Activated effector memory CD4-positive, alpha-beta T cell treated with anti-CD3 and anti-CD28 coated beads, Interleukin-2, amount 50 U/mL, for 16 hours (primary cell): ENCODE data around the gene PICALM.
"Not testable (repeated sequence)": the region's sequence is repeated elsewhere in the genome, so short reads cannot be mapped to it uniquely, and the experiment has no call there.

Experiments used
- DNase-seq: peaks from one replicate; pipeline ENCODE4 v3.0.0-alpha.2; 2020

The PICALM gene

GRCh38 chr11:85930879-85931366 is 138.0 kb downstream of the PICALM start:
- no peak for DNase-seq

DNA sequence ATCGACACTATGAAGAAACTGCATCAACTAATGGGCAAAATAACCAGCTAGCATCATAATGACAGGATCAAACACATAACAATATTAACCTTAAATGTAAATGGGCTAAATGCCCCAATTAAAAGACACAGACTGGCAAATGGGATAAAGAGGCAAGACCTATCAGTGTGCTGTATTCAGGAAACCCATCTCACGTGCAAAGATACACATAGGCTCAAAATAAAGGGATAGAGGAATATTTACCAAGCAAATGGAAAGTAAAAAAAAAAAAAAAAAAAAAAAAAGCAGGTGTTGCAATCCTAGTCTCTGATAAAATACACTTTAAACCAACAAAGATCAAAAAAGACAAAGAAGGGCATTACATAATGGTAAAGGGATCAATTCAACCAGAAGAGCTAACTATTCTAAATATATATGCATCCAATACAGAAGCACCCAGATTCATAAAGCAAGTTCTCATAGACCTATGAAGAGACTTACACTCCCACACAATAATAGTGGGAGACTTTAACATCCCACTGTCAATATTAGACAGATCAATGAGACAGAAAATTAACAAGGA is 142.2 kb downstream of the PICALM start:
- not testable (repeated sequence) for DNase-seq

- DNase-seq, result no peak
These were observed 145.4 kb downstream of the PICALM start for GRCh38 chr11:85923455-85923854.

- no peak for DNase-seq
These were observed 146.5 kb downstream of the PICALM start for GRCh38 chr11:85922367-85922766.

GRCh38 chr11:85918910-85919794 is 149.7 kb downstream of the PICALM start:
- DNase-seq, result no peak

DNA sequence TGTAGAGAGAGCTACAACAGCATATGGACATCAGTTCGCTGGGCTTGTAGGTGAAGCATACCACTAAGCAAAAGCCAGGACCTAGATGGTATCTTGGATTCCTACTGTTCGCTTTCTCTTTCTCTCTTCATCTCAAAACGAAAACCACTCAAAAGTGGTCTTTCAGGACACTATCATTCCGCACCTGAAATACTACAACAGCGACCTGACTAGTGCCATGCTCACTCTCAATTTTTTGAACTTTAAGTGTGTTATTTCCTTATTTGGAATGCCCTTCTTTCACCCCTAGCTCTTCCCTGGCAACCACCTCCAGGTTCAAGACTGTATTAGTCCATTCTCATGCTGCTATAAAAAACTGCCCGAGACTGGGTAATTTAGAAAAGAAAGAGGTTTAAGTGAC is 154.5 kb downstream of the PICALM start:
- no peak for DNase-seq

DNA sequence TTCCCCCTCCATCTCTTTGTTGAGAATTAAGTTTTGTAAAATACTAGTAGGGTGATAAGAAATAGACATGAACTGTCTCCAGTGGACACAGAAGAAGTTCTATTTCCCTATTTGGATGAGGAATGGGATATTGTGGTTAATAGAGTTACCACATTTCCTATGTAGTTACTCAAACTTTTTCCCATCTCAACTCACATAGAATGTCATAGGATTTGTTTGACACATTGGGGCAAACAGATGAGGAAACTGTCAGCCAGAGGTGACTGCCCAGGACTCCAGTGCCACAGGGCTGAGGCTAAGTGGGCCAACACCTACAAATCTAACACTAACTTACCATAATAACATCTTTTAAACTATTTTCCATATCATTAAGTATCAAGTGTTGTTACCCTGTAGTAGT is 155.4 kb downstream of the PICALM start:
- no peak for DNase-seq

DNA sequence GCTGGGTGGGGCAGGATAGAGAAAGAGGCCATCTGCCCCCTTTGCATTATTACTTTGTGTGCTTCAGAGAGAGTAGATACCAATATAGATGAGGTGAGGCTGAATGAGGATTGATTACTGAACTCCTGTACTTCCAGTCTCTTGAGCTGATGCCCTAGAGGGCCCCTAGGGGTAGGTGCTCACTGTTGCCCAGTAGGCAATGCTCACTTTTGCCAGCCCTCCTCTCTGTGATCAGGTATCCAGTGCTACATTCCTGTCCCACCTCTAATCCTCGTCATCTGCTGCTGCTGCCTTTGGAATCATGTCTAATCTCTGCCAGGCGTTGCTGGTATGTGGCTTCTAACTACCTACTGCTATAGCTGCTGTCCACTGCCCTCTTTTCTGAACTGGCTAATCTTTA is 156.5 kb downstream of the PICALM start:
- no peak for DNase-seq
